GM19397 (cell line): ENCODE results near the gene ANK2.

Experiments used
- ATAC-seq: cut with Tn5 transposase; IDR thresholded peaks from one replicate; pipeline ENCODE4 v1.9.1; 2021; ENCODE audit warnings: mild to moderate bottlenecking, moderate library complexity; ENCODE audit not compliant: unreplicated experiment

Gene ANK2

DNA sequence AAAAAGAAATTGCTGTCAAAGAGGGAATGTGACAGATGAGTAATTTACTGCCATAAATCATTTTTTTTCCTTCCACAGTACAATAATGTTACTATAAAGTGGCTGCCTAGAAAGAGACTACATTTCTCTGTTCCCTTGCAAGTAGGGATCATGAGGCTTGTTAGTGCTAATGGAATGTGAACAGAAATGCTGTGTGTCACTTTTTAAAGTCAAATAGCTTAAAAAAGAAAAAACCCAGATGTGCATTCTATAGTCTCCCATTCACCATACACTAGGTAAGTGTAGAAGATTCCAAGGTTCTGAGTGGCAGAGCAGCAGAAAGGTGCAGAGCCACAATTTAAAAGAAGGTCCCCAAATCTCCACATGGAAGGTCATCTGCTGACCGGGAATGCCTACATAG, 383.7 kb downstream of the ANK2 start:
- no peak for ATAC-seq
